Heart left ventricle (tissue), 13 donors: ENCODE measurements around the gene RXRA.

Source experiments
- CTCF ChIP-seq, 12 donors: fragments of 200-600 bp; sonication (generic) in 4 of 12; IDR thresholded peaks; one replicate each; pipeline versions ENCODE4 v1.5.0 to v1.8.0; 2018 to 2022; ENCODE audit warnings: antibody characterized with exemption in 12 of 12, mild to moderate bottlenecking in 5 of 12
- POLR2A ChIP-seq, 2 donors: fragments of 450-650 bp; IDR thresholded peaks; one replicate each; pipeline ENCODE4 v1.6.1; 2017; ENCODE audit warnings: antibody characterized with exemption in 2 of 2, mild to moderate bottlenecking in 2 of 2, moderate library complexity in 2 of 2
- donor health status: ischemic (EF 13 %, LVEDD 7.1; RV severe dilation, severe dysfunction).
- donor health status: DM: no; HTN: yes; CAD: no.
- donor health status: DM: no; HTN: no; CAD: no.
- donor health status: ischemic (EF 25% LVEDD 6.9; RV normal size, moderate dysfunction).
- donor health status: ischemic (EF 25% LVEDD 5.7; RV mildly dilated, moderate dysfunction).
- donor health status: ischemic (EF 35%, LVEDD 5.7; RV mildly dilated, moderate dysfunction).
- donor health status: nonischemic (EF 11% LVEDD 7.7; RV severe dilation, severe dysfunction).
- donor health status: DM: yes; HTN: yes; CAD: no.
- donor health status: PGD.
- donor health status: ischemic (EF 29% LVEDD 5.4; RV normal size, mild dysfunction).
- donor health status: nonischemic (EF 23%, LVEDD 6.1; RV moderate dilation, normal function).

- TF ChIP-seq CTCF (IDR thresholded peaks at IDR 0.05) (no peak), POLR2A (IDR thresholded peaks at IDR 0.05) (no peak)
These were observed 94.7 kb downstream of the RXRA start for GRCh38 chr9:134420974-134421432.
